Muscle of arm (tissue), 12 donors: ENCODE results near the gene KCNH6. TPM values are rescaled to one million over a fixed set of nuclear protein-coding genes. Genes with fewer than 3 reads are reported as not detected.
A peak's percentile ranks its signal among the peaks of the same experiment; 100 is the strongest.

Experiments used
- DNase-seq: peaks from one replicate; pipeline ENCODE4 v3.0.0-alpha.2; 2013
- polyA plus RNA-seq, 12 donors: library from polyadenylated mRNA; unstranded; fragments of 120-200 nt; gene quantifications; one replicate each; pipeline ENCODE4 v1.2.1, GENCODE V29; 2013; ENCODE audit not compliant: insufficient read length in 12 of 12

The KCNH6 gene
- polyA plus RNA-seq, 12 donors = 0.08 to 0.09 TPM; not detected in 10

DNA sequence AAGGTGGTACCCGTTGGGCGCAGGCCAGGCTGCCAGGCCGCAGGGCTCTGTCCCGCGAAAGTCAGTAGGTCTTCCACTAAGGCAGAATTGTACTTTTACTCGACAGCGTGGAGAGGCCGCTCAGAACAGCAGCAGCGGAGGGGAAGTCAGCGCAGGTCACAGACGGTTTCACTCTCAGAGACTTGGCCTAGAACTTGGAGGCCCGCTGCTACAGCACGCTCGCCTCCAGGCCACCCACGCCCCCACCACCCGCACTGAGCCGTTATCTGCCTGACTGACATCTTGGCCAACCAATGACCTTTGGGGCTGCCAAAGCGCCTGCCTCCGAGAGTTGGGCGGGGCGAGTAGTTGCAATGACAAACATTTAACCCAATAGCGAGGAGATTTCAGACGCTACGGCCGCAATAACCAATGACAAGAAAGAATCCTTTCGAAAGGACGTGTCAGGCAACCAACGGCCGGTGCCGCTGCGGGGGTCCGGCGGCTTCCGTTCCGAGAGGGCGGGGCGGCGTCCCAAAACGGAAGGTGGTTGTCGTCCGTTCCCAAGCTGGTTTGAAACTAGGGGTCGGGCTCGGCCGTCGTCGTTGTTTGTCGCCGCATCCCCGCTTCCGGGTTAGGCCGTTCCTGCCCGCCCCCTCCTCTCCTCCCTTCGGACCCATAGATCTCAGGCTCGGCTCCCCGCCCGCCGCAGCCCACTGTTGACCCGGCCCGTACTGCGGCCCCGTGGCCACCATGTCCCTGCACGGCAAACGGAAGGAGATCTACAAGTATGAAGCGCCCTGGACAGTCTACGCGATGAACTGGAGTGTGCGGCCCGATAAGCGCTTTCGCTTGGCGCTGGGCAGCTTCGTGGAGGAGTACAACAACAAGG is 27.0 kb downstream of the KCNH6 start, which contains the start of gene DCAF7:
DCAF7 (plus strand) TSS at position 532 of the 871 bp plus-strand sequence; CDS start at position 733, 201 bp downstream.
- peak; percentile 100 for DNase-seq

DNA sequence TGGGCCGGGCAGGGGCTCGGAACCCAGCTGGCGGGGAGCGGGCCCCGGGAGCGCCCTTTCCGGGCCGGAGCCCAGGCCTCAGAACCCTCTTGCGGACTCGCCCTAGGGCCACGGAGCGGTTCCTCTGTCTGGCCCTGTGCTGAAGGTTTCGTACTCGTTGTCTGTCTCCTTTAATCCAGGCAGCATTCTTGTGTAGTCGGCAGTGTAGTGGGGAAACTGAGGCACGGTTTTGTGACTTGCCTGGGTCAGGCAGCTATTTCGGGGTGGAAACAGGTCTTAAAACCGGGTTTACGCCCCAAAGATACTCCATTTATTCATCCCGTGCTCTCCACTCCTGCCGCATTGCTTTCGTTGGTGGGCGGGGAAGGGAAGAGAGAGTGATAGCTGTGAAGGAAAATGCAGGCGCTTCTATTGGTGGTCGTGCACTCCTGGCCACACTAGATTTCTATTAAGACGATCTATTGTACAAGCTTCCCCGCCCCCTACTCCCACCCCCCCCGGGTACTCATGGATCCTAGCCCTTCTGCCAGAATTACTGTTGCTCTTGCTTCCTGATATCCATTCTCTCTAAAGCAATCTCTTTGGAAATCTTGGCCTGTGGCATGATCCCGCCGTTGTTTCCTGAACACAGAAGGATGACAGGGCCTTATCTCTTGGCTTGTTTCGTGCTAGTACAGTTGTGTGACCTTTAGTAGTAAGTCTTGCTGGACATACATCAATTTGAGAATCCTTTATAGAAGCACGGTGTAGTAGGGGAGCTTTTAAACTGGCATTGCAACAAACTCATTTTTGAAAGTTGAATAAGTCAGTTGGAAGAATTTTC is 27.9 kb downstream of the KCNH6 start:
- DNase-seq = peak; percentile 48

DNA sequence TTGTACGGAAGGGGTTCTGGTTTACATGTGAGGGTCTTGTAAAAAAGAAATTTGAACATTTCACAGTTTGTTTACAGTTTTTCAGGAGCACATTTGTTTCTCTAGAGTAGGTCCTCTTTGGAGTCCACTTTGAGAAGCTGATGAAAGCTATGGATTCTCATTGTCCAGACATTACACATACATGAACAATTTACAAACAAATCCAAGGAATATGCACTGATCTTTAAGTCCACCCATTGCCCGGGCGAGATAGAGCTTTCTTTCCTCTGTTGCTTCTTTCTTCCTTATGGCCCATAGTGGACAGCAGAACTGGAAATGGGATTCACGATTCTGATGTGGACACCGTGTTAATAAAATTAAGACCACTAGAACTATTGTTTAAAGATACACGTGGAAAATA is 29.1 kb downstream of the KCNH6 start:
- DNase-seq = no peak

DNA sequence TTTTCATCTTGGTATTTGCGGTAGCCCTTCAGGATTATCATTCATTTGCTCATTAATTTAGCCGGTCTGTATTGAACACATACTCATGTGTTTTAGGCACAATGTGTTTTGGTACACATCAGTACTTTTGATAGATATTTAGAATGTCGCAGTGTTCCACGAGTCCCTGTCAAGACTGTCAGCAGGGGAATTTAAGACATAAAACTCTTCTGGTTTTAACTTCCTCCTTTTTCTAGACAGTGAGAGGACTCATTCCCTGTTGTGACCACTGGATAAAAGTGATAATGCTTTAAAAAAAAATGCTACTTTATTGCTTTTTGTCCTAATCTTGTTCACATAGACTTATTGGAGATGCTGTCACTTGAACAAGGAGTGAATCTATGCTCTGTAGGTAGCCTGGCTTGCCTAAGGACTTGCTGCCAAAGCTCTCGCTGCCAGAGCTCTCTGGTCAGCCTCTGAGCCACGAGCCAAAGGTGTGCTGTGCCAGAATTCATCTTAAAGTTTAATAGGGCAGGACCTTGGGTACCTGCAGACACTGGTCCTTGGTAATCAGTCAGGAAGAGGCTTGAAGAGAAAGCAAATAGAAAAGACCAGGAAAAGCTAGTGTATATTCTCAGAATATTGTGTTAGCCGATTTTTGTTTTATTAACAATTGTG is 32.5 kb downstream of the KCNH6 start:
- no peak for DNase-seq

DNA sequence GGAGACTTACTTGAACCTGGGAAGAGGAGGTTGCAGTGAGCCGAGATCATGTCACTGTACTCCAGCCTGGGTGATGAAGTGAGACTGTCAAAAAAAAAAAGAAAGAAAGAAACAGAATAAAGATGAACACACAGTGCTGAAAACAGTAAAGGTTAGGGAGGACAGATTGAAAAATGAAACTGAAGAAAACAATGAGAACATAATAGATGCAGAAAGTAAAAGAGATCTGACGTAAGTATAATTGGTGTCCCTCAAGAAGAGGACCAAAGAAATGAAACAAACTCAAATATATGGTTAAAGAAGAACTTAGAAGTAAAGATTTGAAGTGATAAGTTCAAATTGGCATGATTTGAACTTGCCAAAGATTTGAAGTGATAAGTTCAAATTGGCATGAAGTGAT is 34.3 kb downstream of the KCNH6 start:
- DNase-seq = no peak

DNA sequence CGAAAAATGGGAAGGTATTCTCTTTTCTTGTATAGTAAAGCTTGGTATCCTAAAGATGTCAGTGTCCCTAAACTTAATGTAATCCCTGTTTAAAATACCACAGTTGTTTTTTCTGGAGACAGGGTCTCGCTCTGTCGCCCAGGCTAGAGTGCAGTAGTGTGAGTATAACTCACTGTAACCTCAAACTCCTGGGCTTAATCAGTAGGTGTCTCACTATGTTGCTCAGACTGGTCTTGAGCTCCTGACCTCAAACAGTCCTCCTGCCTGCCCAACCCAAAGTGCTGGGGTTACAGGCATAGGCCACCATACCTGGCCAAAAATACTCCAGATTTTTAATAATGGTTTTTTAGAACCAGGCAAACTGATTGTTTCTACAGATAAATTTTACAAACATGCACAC is 35.3 kb downstream of the KCNH6 start:
- no peak for DNase-seq

DNA sequence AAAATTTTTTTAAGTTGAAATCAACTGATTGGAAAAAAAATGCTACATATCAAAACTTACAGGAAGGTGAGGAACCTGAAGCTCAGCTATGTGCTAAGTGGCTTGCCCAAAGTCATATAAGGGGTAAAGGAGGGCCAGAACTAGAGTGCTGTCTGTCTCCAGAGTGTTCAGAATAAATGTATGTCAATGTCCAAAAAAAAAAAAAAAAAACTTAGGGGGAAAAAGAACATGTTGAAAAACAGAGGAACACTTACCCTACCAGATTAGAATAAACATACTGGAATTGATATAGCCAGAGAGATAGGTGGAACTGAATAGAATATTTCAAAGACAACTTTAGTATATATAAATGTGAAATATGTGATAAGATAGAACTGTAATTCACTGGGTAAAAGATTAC is 38.7 kb downstream of the KCNH6 start:
- no peak for DNase-seq

DNA sequence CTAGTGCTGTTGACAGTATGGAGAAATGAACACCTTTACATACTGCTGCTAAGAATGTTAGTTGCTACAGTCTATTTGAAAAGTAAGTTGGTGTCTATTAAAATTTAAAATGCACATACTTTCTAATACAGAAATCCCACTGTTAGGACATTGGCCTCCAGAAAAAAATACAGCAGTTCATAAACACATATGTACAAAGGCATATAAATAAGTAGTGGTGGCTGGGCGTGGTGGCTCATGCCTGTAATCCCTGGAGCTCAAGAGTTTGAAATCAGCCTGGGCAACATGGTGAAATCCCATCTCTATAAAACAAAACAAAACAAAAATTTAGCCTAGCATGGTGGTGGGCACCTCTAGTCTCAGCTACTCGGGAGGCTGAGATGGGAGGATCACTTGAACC is 40.2 kb downstream of the KCNH6 start:
- no peak for DNase-seq

DNA sequence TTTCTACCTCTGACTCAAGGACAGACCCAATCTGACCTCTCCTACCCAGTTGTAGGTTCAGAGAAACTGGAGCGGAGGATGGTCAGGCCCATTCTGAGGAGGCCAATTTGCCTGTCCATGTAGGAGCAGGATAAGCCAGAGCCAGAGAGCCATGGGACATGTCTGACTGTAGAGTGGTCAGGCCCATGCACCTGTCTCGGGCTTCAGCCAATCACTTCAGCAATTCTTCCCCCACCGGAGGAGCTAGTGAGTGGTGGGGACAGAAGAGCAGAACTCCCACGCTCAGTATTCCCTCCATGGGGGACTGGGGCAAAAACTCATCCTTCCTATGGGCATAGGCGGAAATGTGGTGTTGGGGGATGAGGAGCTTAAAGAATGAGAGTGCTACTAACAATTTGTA is 41.4 kb downstream of the KCNH6 start:
- DNase-seq = no peak

DNA sequence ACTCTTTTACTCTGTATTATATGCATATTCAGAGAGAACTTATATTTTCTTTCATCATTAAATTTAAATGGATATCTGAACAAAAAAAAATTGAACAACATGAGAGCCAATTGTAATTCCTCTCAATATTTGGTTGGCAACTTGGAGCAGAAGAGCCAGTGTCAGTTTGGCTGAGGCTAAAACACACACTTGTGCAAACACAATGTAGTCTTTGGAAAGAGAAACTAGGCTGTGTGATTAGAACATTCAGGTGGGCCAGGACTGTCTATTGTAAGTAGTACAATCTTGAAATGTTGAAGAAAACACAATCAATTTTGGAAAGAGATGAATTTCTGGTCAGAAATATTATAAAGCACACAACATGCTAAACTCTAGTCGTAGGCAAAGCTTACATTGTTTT is 44.1 kb downstream of the KCNH6 start:
- DNase-seq = no peak

DNA sequence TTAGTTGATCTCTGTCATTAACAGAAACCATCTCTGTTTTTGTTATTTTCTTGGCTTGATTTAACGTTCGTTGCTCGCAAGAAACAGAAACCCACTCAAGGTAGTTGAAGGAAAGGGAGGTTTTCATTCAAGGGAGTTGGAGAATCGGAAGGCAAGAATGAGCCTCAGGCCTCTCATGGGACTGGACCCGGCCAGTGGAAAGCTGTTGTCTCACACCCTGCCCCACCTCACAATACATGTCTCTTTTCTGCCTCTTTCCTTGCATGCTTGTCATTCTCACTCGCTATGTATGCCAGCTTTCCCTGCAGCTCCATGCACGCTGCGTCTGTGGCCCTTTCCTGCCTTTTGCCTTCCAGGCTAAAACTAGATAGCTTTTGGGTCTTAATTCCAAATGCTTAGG is 45.4 kb downstream of the KCNH6 start:
- no peak for DNase-seq

DNA sequence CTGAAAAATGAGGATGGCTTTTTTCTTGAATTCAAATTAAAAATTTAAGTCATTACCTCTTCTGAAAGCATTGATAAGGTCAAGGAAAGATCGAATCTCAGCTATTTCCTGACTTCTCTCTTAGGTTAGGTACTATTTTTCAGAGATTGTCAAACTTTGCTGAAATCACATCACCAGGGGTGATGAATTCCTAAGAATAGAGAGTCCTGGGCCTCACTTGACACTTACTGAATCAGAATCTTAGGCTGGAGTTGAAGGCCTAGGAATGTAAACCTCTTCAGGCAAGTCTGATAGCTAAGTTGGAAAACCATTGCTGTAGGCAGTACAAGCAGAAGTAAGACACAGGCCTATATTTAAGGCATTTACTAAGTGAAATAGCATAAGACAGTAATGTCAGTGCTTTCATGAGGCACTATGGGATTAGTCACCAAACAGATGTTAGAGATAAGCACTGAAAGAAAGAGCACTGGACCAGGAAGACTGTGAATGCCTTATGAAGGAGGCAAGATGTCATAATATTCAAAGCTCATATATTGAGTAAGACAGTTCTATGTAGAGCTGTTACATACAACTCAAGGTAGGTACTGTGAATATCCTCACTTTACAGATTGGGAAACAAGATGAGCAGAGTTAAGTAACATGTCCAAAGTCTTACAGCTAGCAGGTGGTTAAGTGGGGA is 48.6 kb downstream of the KCNH6 start:
- no peak for DNase-seq

DNA sequence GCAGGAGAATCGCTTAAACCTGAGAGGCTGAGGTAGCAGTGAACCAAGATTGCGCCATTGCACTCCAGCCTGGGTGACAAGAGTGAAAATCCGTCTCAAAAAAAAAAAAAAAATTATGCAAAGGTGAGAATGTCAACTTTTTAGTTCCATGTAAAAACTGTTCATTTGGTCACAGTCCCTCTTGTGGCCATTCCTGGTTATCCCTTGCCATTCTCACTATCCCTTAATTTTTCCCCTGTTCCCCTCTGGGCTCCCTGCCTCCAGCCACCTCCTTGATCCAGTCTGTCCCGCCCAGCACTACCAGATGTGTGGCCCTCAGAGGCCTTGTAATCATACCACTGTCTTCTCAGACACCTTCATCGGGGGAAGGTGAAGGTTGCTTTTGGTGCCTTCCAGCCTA is 50.5 kb downstream of the KCNH6 start:
- DNase-seq = no peak

DNA sequence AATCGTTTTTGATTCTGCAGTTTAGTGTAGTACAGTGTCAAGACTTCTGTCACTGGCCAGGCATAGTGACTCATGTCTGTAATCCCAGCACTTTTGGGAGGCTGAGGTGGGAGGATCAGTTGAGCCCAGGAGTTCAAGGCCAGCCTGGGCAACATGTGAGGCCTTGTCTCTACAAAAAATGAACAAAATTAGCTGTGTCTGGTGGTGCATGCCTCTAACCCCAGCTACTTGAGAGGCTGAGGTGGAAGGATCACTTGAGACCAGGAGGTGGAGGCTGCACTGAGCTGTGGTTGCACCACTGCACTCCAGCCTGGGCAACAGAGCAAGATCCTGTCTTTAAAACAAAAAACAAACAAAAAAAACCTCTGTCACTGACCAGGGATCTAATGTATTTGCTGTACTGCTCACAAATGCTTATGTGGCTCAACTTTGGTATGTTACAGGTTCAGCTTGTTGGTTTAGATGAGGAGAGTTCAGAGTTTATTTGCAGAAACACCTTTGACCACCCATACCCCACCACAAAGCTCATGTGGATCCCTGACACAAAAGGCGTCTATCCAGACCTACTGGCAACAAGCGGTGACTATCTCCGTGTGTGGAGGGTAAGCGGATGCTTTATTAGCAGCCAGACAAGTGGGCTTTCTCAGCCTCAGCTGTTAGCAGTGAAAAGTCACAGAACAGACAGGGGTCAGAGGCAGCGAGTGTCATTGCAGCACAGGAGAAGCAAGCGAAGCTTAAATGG is 55.0 kb downstream of the KCNH6 start:
- no peak for DNase-seq

DNA sequence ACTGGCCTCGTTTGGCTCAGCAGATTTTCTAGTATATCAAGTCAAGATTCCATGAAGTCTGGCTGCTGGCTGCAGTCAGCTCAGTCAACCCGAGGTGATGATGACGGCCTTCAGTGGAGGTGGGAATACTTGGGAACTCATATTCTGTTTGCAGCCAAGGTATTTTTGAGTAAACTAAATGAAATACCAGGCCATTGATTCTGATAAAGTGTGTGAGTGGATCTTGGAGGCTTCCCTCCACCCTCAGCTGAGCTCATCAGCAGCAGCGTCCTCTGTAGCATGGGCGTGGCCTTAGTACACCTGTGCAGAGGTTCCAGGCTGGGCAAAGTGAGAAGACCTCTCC is 55.6 kb downstream of the KCNH6 start:
- DNase-seq = no peak

DNA sequence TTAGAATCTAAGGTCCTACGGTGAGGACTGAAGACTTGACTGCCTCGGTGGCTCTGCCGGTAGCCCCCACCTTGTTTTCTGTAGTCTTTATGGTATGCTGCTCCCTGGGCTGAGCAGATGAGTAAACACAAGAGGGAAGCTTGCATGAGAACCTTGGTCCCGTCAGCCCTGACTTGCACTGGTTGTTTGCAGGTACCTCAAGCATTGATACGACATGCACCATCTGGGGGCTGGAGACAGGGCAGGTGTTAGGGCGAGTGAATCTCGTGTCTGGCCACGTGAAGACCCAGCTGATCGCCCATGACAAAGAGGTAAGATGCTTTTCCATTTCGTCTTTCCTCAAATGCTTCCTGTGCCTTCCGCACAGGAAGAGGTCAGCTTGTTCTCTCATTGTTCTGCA is 56.5 kb downstream of the KCNH6 start:
- DNase-seq = no peak

DNA sequence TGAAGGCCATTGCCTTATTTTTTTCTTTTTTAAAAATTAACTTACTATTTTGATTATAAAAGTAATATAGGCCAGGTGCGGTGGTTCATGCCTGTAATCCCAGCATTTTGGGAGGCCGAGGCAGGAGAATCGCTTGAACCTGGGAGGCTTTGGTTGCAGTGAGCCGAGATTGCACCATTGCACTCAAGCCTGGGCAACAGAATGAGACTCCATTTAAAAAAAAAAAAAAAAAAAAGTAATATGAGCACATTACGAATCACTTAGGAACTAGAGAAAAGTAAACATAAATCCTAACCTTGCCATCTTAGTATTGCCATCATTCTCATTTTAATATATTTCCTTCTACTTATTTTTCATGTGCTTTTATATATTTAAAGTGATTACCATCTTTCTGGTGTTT is 64.6 kb downstream of the KCNH6 start:
- no peak for DNase-seq

DNA sequence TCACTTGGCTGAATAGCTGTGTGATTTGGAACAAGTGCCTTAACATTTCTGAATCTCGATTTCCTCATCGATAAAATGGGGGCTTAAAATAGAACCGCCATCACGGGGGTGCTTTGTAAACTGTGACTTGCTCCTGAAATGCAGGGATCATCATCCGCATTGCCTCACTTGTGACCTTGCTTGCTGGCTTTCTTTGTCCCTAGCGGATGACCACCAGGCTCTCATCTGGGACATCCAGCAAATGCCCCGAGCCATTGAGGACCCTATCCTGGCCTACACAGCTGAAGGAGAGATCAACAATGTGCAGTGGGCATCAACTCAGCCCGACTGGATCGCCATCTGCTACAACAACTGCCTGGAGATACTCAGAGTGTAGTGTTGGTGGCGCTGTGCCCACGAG is 65.6 kb downstream of the KCNH6 start:
- DNase-seq = no peak

DNA sequence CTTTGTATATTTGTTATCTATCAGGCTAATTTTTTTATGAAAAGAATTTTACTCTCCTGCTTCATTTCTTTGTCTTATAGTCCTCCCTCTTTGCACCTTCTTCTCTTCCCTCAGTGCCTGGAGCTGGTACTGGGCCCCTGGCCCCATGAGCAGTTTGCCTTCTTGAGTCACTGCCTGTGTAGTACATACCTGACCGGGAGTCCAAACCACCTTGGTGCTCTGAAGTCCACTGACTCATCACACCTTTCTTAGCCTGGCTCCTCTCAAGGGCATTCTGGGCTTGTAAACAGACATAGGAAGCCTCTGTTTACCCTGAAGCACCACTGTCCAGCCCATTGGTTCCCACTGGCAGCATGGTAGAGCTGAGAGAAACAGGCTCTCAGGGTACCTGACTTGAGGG is 66.5 kb downstream of the KCNH6 start:
- no peak for DNase-seq

DNA sequence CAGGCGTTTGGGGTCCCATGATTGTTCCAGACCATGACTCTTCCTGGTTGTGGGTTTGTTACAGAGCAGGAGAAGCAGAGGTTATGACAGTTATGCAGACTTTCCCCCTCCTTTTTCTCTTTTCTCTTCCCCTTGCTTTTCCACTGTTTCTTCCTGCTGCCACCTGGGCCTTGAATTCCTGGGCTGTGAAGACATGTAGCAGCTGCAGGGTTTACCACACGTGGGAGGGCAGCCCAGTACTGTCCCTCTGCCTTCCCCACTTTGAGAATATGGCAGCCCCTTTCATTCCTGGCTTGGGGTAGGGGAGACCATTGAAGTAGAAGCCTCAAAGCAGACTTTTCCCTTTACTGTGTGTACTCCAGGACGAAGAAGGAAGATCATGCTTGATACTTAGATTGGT is 69.6 kb downstream of the KCNH6 start:
- no peak for DNase-seq

DNA sequence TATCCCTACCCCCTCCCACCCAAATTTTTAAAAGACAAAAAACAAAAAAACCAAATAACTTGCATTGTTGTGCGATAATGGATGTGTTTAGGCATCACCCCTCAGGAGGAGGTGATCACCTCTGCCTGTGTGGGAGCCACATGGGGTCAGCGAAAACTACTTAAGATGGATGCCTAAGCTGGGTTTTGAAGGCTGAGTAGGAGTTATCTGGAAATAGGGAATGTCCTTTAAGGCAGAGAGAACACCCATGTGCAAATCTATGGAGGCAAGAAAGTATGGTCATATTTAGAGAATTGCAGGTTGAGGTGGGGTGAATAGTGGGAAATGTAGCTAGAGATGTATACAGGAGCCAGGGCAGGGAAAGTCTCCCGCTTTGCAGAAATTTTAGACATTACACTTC is 72.0 kb downstream of the KCNH6 start:
- no peak for DNase-seq
